Heart right ventricle (tissue), 16 donors: Measurements from ENCODE around the gene UBE2M. TPM values are rescaled to one million over a fixed set of nuclear protein-coding genes. Genes with fewer than 3 reads are reported as not detected.

Experiments used
- ATAC-seq, 8 donors: fragments of 200-7000 bp; cut with Tn5 transposase; one replicate each; pipeline ENCODE4 v1.9.1; 2020; ENCODE audit warnings: mild to moderate bottlenecking in 8 of 8, moderate library complexity in 8 of 8, moderate number of reproducible peaks in 1 of 8
- DNase-seq, 2 donors: peaks; one replicate each; pipeline ENCODE4 v3.0.0-alpha.2; 2020
- H3K27ac ChIP-seq, 10 donors: fragments of 200-600 bp; sonication (generic) in 2 of 10; one replicate each; pipeline versions ENCODE4 v1.5.0 to v1.8.0; 2020 to 2022; ENCODE audit warnings: mild to moderate bottlenecking in 3 of 10
- H3K27me3 ChIP-seq, 7 donors: fragments of 200-600 bp; one replicate each; pipeline ENCODE4 v1.8.0; 2021 to 2022; ENCODE audit warnings: mild to moderate bottlenecking in 2 of 7
- H3K36me3 ChIP-seq, 9 donors: fragments of 200-600 bp; sonication (generic) in 1 of 9; one replicate each; pipeline versions ENCODE4 v1.5.0 to v1.8.0; 2020 to 2022; ENCODE audit warnings: mild to moderate bottlenecking in 2 of 9
- H3K4me1 ChIP-seq, 9 donors: fragments of 200-600 bp; sonication (generic) in 1 of 9; one replicate each; pipeline versions ENCODE4 v1.5.0 to v1.8.0; 2020 to 2022; ENCODE audit warnings: mild to moderate bottlenecking in 4 of 9
- H3K4me3 ChIP-seq, 10 donors: fragments of 200-600 bp; sonication (generic) in 2 of 10; one replicate each; pipeline versions ENCODE4 v1.5.0 to v1.8.0; 2020 to 2022; ENCODE audit warnings: mild to moderate bottlenecking in 7 of 10, moderate library complexity in 2 of 10
- H3K9me3 ChIP-seq, 11 donors: fragments of 200-600 bp in 10 of 11; sonication (generic) in 2 of 11; one replicate each; pipeline versions ENCODE4 v1.5.0 to v1.8.0; 2013 to 2022; ENCODE audit warnings: mild to moderate bottlenecking in 2 of 11, control low read depth in 1 of 11, moderate library complexity in 1 of 11
- CTCF ChIP-seq, 9 donors: fragments of 200-600 bp; sonication (generic) in 2 of 9; IDR thresholded peaks; one replicate each; pipeline versions ENCODE4 v1.5.0 to v1.8.0; 2021 to 2022; ENCODE audit warnings: antibody characterized with exemption in 9 of 9, mild to moderate bottlenecking in 5 of 9, moderate library complexity in 1 of 9
- WGBS, 2 donors: extraction: QIAGEN DNeasy Blood & Tissue Kit; methylation state at CpG; one replicate each; pipeline ENCODE4 v1.1.7; 2013; ENCODE audit warnings: inconsistent platforms in 1 of 2; 5-methylcytosine and 5-hydroxymethylcytosine counted together
- intact Hi-C, 10 donors: fragments of 100-400 bp; cut with DNase I; formaldehyde crosslinking; loops; one replicate each; pipeline versions ENCODE4 v1.11.1 to v1.14.2; 2022
- polyA plus RNA-seq, 2 donors: library from polyadenylated mRNA; stranded (reverse); fragments of 200-250 nt; gene quantifications; one replicate each; pipeline ENCODE4 v1.2.3, GENCODE V29; 2013
- total RNA-seq, 10 donors: library from RNA; stranded (reverse); fragmentation: NEBNext Ultra II Directional in 3 of 10; extraction: Animal tissue kit (Norgen Biotek cat#: 25700) in 3 of 10; gene quantifications; one replicate each; pipeline versions ENCODE4 v1.2.1 to v1.2.4, GENCODE V29; 2021 to 2023
- donor health status: Arrhythmogenic right ventricular cardiomyopathy.
- donor health status: ischemic (EF 13 %, LVEDD 7.1; RV severe dilation, severe dysfunction).
- donor health status: healthy with polysubstance abuse.
- donor health status: DM: no; HTN: yes; CAD: no.
- donor health status: DM: no; HTN: no; CAD: no.
- donor health status: ischemic (EF 25% LVEDD 6.9; RV normal size, moderate dysfunction).
- donor health status: ischemic (EF 25% LVEDD 5.7; RV mildly dilated, moderate dysfunction).
- donor health status: healthy.
- donor health status: DM: yes; HTN: yes; CAD: no.
- donor health status: Ischemic cardiomyopathy.
- donor health status: ischemic (EF 35%, LVEDD 5.7; RV mildly dilated, moderate dysfunction).
- donor health status: nonischemic (EF 11% LVEDD 7.7; RV severe dilation, severe dysfunction).
- donor health status: DM: yes; HTN: yes; CAD: no.
- donor health status: PGD.
- donor health status: ischemic (EF 29% LVEDD 5.4; RV normal size, mild dysfunction).
- donor health status: nonischemic (EF 23%, LVEDD 6.1; RV moderate dilation, normal function).

Gene UBE2M
- total and polyA plus RNA-seq, 12 donors, result 45.4 to 146 (median 118) TPM

GRCh38 chr19:58569191-58569942 is 11.0 kb upstream of the UBE2M start:
- peaks cover 0 to 24% (median 16%) of the 10 kb centered on the region in 9 donors for H3K4me1 ChIP-seq
- DNase-seq (no peak), ATAC-seq (no peak)
- no peaks in the 10 kb centered on the region for H3K27me3 ChIP-seq
- H3K4me3 ChIP-seq, result no peak overlapping the region
- no peak for TF ChIP-seq CTCF (IDR thresholded peaks at IDR 0.05)
- intact Hi-C loops, result no loop called here
- 93 to 95% methylated on average over 6 of the region's 6 CpGs for WGBS, 2 donors
- H3K36me3 ChIP-seq, result peaks cover 0 to 56% (median 9%) of the 10 kb centered on the region in 9 donors
- no peaks in the 10 kb centered on the region for H3K9me3 ChIP-seq
- H3K27ac ChIP-seq, result no peak overlapping the region

- Histone ChIP-seq H3K9me3 (no peaks in the 10 kb centered on the region), H3K36me3 (peaks cover 0 to 56% (median 9%) of the 10 kb centered on the region in 9 donors), H3K27ac (no peak overlapping the region), H3K27me3 (no peaks in the 10 kb centered on the region), H3K4me1 (peaks cover 0 to 18% (median 10%) of the 10 kb centered on the region in 9 donors), H3K4me3 (no peak overlapping the region)
- TF ChIP-seq CTCF (IDR thresholded peaks at IDR 0.05), result no peak
- no peak for DNase-seq
- ATAC-seq, result no peak
- WGBS, 2 donors, result 90 to 93% methylated on average over 4 of the region's 4 CpGs
- intact Hi-C loops, result no loop called here
These were observed 10.2 kb upstream of the UBE2M start for GRCh38 chr19:58568453-58569130.

GRCh38 chr19:58566989-58567388 is 8.6 kb upstream of the UBE2M start:
- DNase-seq, result no peak
- Histone ChIP-seq H3K27ac (no peak overlapping the region), H3K27me3 (peaks cover 0 to 15% (median 0%) of the 10 kb centered on the region in 7 donors), H3K9me3 (no peaks in the 10 kb centered on the region), H3K4me1 (peaks cover 11 to 29% (median 20%) of the 10 kb centered on the region in 9 donors), H3K36me3 (peaks cover 0 to 56% (median 9%) of the 10 kb centered on the region in 9 donors), H3K4me3 (no peak overlapping the region)
- ATAC-seq, result no peak
- intact Hi-C loops, result no loop called here
- TF ChIP-seq CTCF (IDR thresholded peaks at IDR 0.05), result no peak
- WGBS, 2 donors, result 95 to 97% methylated on average over 5 of the region's 5 CpGs

GRCh38 chr19:58563823-58564222 is 5.4 kb upstream of the UBE2M start:
- H3K36me3 ChIP-seq, result peaks cover 0 to 25% (median 4%) of the 10 kb centered on the region in 9 donors
- H3K27me3 ChIP-seq, result peaks cover 0 to 24% (median 0%) of the 10 kb centered on the region in 7 donors
- no peak overlapping the region for H3K4me3 ChIP-seq
- no peak overlapping the region for H3K27ac ChIP-seq
- H3K9me3 ChIP-seq, result no peaks in the 10 kb centered on the region
- peaks cover 16 to 44% (median 32%) of the 10 kb centered on the region in 9 donors for H3K4me1 ChIP-seq
- intact Hi-C loops, result no loop called here
- no peak for ATAC-seq
- TF ChIP-seq CTCF (IDR thresholded peaks at IDR 0.05), result no peak
- DNase-seq, result no peak
- 68 to 73% methylated on average over 6 of the region's 6 CpGs for whole genome bisulfite sequencing, 2 donors
